IMR-90 (cell line): ENCODE results near the gene TMEM86B. TPM values are rescaled to one million over a fixed set of nuclear protein-coding genes. Genes with fewer than 3 reads are reported as not detected.

Experiments used
- ATAC-seq: fragments of 200-7000 bp; cut with Tn5 transposase; 2 replicates; pipeline ENCODE4 v1.9.1; 2020; ENCODE audit warnings: low read depth, mild to moderate bottlenecking, moderate library complexity
- BruUV-seq: library from RNA; stranded (reverse); fragments of 400-500 nt; replicated peaks from 2 replicates; lab custom pipeline; 2021; lab: Mats Ljungman, UMichigan
- CTCF ChIA-PET: fragments of 300-600 bp; formaldehyde crosslinking; extraction: SDS; loops from one replicate; lab custom pipeline; 2021; ENCODE audit warnings: antibody characterized with exemption; lab: Yijun Ruan, JAX
- POLR2A ChIA-PET: fragments of 300-600 bp; sonication (Branson Sonifier 250); formaldehyde crosslinking; loops from one replicate; lab custom pipeline; 2022; ENCODE audit warnings: antibody characterized with exemption; ENCODE audit not compliant: unreplicated experiment; lab: Charles Lee
- DNase-seq: peaks from one replicate; pipeline ENCODE4 v3.0.0; 2013
- H2AFZ ChIP-seq: replicated peaks from 2 replicates; pipeline ENCODE3; 2013; ENCODE audit warnings: low read length, mild to moderate bottlenecking; ENCODE audit not compliant: poor library complexity
- H2AK5ac ChIP-seq: 2 replicates; pipeline ENCODE4 v1.6.1; 2013; ENCODE audit warnings: low read depth, low read length, inconsistent platforms
- H2AK9ac ChIP-seq: replicated peaks from 2 replicates; pipeline ENCODE3; 2013; ENCODE audit warnings: mild to moderate bottlenecking, low read depth, low read length, moderate library complexity; ENCODE audit not compliant: poor library complexity
- H2BK120ac ChIP-seq: 2 replicates; pipeline ENCODE4 v1.6.1; 2013; ENCODE audit warnings: low read depth, low read length, inconsistent platforms
- H2BK15ac ChIP-seq: 3 replicates; pipeline ENCODE4 v1.6.1; 2013; ENCODE audit warnings: low read depth, low read length, inconsistent platforms
- H2BK20ac ChIP-seq: 2 replicates; pipeline ENCODE4 v1.6.1; 2013; ENCODE audit warnings: low read depth, mild to moderate bottlenecking, inconsistent platforms, low read length, moderate library complexity
- H2BK5ac ChIP-seq: 2 replicates; pipeline ENCODE4 v1.6.1; 2013; ENCODE audit warnings: mild to moderate bottlenecking, low read depth, low read length, inconsistent platforms; ENCODE audit not compliant: poor library complexity, severe bottlenecking
- H3K14ac ChIP-seq: replicated peaks from 2 replicates; pipeline ENCODE4 v1.6.1; 2013; ENCODE audit warnings: low read depth, low read length, inconsistent platforms
- H3K18ac ChIP-seq: 2 replicates; pipeline ENCODE4 v1.6.1; 2013; ENCODE audit warnings: low read depth, low read length, control low read depth
- H3K23ac ChIP-seq: 2 replicates; pipeline ENCODE4 v1.6.1; 2013; ENCODE audit warnings: low read depth, low read length, inconsistent platforms
- H3K27ac ChIP-seq: 2 replicates; pipeline ENCODE4 v1.5.1; 2013; ENCODE audit warnings: mild to moderate bottlenecking, control low read depth, low read length; ENCODE audit not compliant: insufficient read depth
- H3K27me3 ChIP-seq: 2 replicates; pipeline ENCODE4 v1.6.1; 2013; ENCODE audit warnings: low read length; ENCODE audit not compliant: control insufficient read depth, insufficient read depth
- H3K36me3 ChIP-seq: 2 replicates; pipeline ENCODE4 v1.6.1; 2013; ENCODE audit warnings: low read length, mixed read lengths; ENCODE audit not compliant: control insufficient read depth, insufficient read depth
- H3K4ac ChIP-seq: 2 replicates; pipeline ENCODE4 v1.6.1; 2013; ENCODE audit warnings: low read depth, low read length, inconsistent platforms
- H3K4me1 ChIP-seq: 2 replicates; pipeline ENCODE4 v1.6.1; 2013; ENCODE audit warnings: low read length, mixed read lengths; ENCODE audit not compliant: control insufficient read depth, insufficient read depth
- H3K4me2 ChIP-seq: 2 replicates; pipeline ENCODE4 v1.6.1; 2013; ENCODE audit warnings: low read depth, mild to moderate bottlenecking, control low read depth, low read length, moderate library complexity
- H3K4me3 ChIP-seq: 2 replicates; pipeline ENCODE4 v1.5.1; 2013; ENCODE audit warnings: low read depth, mild to moderate bottlenecking, control low read depth, low read length, moderate library complexity; ENCODE audit not compliant: insufficient read depth
- H3K56ac ChIP-seq: 2 replicates; pipeline ENCODE4 v1.6.1; 2013; ENCODE audit warnings: low read length, inconsistent platforms; ENCODE audit not compliant: insufficient read depth; ENCODE audit errors: extremely low read depth
- H3K79me1 ChIP-seq, 2 experiments: 2 replicates each; pipeline ENCODE4 v1.6.1; 2013; ENCODE audit warnings: low read length in 2 of 2, inconsistent platforms in 1 of 2, low read depth in 1 of 2
- H3K9ac ChIP-seq: 2 replicates; pipeline ENCODE4 v1.6.1; 2013; ENCODE audit warnings: low read depth, low read length, control low read depth
- H3K9me1 ChIP-seq: 2 replicates; pipeline ENCODE4 v1.6.1; 2013; ENCODE audit warnings: low read length, inconsistent platforms; ENCODE audit not compliant: insufficient read depth
- H3K9me3 ChIP-seq: 2 replicates; pipeline ENCODE4 v1.6.1; 2013; ENCODE audit warnings: low read length; ENCODE audit not compliant: control insufficient read depth, insufficient read depth
- H4K20me1 ChIP-seq: 2 replicates; pipeline ENCODE4 v1.6.1; 2013; ENCODE audit warnings: low read length, inconsistent platforms; ENCODE audit not compliant: insufficient read depth
- H4K5ac ChIP-seq: 2 replicates; pipeline ENCODE4 v1.6.1; 2013; ENCODE audit warnings: mild to moderate bottlenecking, low read depth, low read length, control low read depth
- H4K8ac ChIP-seq, 2 experiments: 2 replicates each; pipeline ENCODE4 v1.6.1; 2013; ENCODE audit warnings: low read depth in 2 of 2, low read length in 2 of 2, control low read depth in 1 of 2, inconsistent platforms in 1 of 2
- H4K91ac ChIP-seq: 2 replicates; pipeline ENCODE4 v1.6.1; 2013; ENCODE audit warnings: low read depth, low read length, inconsistent platforms; ENCODE audit not compliant: insufficient read depth
- BHLHE40 ChIP-seq: fragments of 150-350 bp; IDR thresholded peaks from 2 replicates; pipeline ENCODE4 v1.6.1; 2016; ENCODE audit warnings: mild to moderate bottlenecking, low read depth, low read length
- CEBPB ChIP-seq: IDR thresholded peaks from 2 replicates; pipeline ENCODE4 v1.6.1; 2012; ENCODE audit warnings: low read depth, low read length, improper control_type of control experiment
- CHD1 ChIP-seq: IDR thresholded peaks from 2 replicates; pipeline ENCODE4 v1.6.1; 2012; ENCODE audit warnings: low read depth, low read length, improper control_type of control experiment
- CTCF ChIP-seq: conservative IDR thresholded peaks from 2 replicates; pipeline ENCODE4 v1.5.1; 2012; ENCODE audit warnings: mild to moderate bottlenecking, low read depth, low read length, improper control_type of control experiment
- ELK1 ChIP-seq: fragments of 150-350 bp; IDR thresholded peaks from 2 replicates; pipeline ENCODE4 v1.6.1; 2016; ENCODE audit warnings: low read depth, mild to moderate bottlenecking, low read length, moderate library complexity, borderline replicate concordance
- FOS ChIP-seq: fragments of 150-350 bp; IDR thresholded peaks from 2 replicates; pipeline ENCODE4 v1.6.1; 2016; ENCODE audit warnings: low read depth, low read length
- MAFK ChIP-seq: IDR thresholded peaks from 2 replicates; pipeline ENCODE4 v1.6.1; 2012; ENCODE audit warnings: low read depth, low read length, improper control_type of control experiment
- MAZ ChIP-seq: IDR thresholded peaks from 2 replicates; pipeline ENCODE4 v1.6.1; 2012; ENCODE audit warnings: low read depth, mild to moderate bottlenecking, low read length, improper control_type of control experiment, moderate library complexity, borderline replicate concordance
- MXI1 ChIP-seq: IDR thresholded peaks from 2 replicates; pipeline ENCODE4 v1.6.1; 2012; ENCODE audit warnings: low read depth, mild to moderate bottlenecking, low read length, moderate library complexity, borderline replicate concordance
- NFE2L2 ChIP-seq: fragments of 150-350 bp; IDR thresholded peaks from 2 replicates; pipeline ENCODE4 v1.6.1; 2016; ENCODE audit warnings: low read depth, mild to moderate bottlenecking, low read length
- POLR2A ChIP-seq: IDR thresholded peaks from 2 replicates; pipeline ENCODE4 v1.6.1; 2012; ENCODE audit warnings: mild to moderate bottlenecking, low read depth, low read length
- RAD21 ChIP-seq: IDR thresholded peaks from 2 replicates; pipeline ENCODE4 v1.6.1; 2012; ENCODE audit warnings: low read length, improper control_type of control experiment
- RCOR1 ChIP-seq: IDR thresholded peaks from 2 replicates; pipeline ENCODE4 v1.6.1; 2012; ENCODE audit warnings: mild to moderate bottlenecking, low read length, improper control_type of control experiment; ENCODE audit not compliant: insufficient replicate concordance
- SMC3 ChIP-seq: fragments of 150-350 bp; IDR thresholded peaks from 2 replicates; pipeline ENCODE4 v1.6.1; 2016; ENCODE audit warnings: low read depth, mild to moderate bottlenecking, antibody characterized with exemption, low read length, moderate library complexity
- USF2 ChIP-seq: fragments of 150-350 bp; IDR thresholded peaks from 2 replicates; pipeline ENCODE4 v1.6.1; 2017; ENCODE audit warnings: mild to moderate bottlenecking, antibody characterized with exemption, low read length, low read depth
- WGBS, 2 experiments: methylation state at CpG; one replicate each; pipeline versions ENCODE4 v1.1.5 to v1.1.7; 2013; ENCODE audit warnings: missing lambda C conversion rate in 2 of 2; ENCODE audit not compliant: insufficient read length in 1 of 2; ENCODE audit errors: extremely low coverage in 2 of 2; 5-methylcytosine and 5-hydroxymethylcytosine counted together
- dilution Hi-C: fragments of 300-500 bp; cut with HindIII; formaldehyde crosslinking; loops from one replicate; pipeline ENCODE4 v1.14.3; 2018; ENCODE audit warnings: low sequenced_read_pairs; ENCODE audit not compliant: unreplicated experiment
- in situ Hi-C: fragments of 300-500 bp; cut with MboI; formaldehyde crosslinking; loops from 3 replicates; pipeline ENCODE4 v1.14.3; 2019; ENCODE audit warnings: low sequenced_read_pairs, inconsistent platforms, mixed read lengths
- intact Hi-C: fragments of 100-400 bp; cut with micrococcal nuclease; formaldehyde crosslinking; loops from 2 replicates; pipeline ENCODE4 v1.10.0; 2022
- polyA plus RNA-seq, 3 experiments: library from polyadenylated mRNA; depleted of rRNA; stranded (reverse); fragments of >200 nt; gene quantifications; 2 replicates each; pipeline ENCODE4 v1.2.3, GENCODE V29; 2012; ENCODE audit warnings: low replicate concordance in 1 of 3
- total RNA-seq: library from RNA; depleted of rRNA; stranded (reverse); fragments of >200 nt; gene quantifications from 2 replicates; pipeline ENCODE4 v1.2.3, GENCODE V29; 2012

TMEM86B gene
- total and polyA plus RNA-seq, 2 of the 4 experiments (the other 2 are of a cell fraction) = 0.18 to 2.4 TPM

- Histone ChIP-seq H2BK15ac (no peak overlapping the region), H3K36me3 (peaks cover 1% of the 10 kb centered on the region; the same call in 1 of the 2 replicates), H3K4me2 (no peak overlapping the region), H4K5ac (no peak overlapping the region), H4K20me1 (peaks cover 92% of the 10 kb centered on the region), H3K23ac (no peak overlapping the region), H3K4me1 (peaks cover 15% of the 10 kb centered on the region), H3K14ac (no peak overlapping the region), H4K8ac (no peak overlapping the region), H3K56ac (no peak overlapping the region), H4K91ac (no peak overlapping the region), H2BK5ac (no peak overlapping the region), H3K79me1 (peaks cover 6 to 84% of the 10 kb centered on the region in 2 experiments), H3K4me3 (no peak overlapping the region), H3K27ac (no peak overlapping the region), H3K9me1 (peaks cover 37% of the 10 kb centered on the region), H3K4ac (no peak overlapping the region), H3K18ac (no peak overlapping the region), H2AK9ac (peak overlapping the region; percentile 34), H3K27me3 (no peaks in the 10 kb centered on the region), H2AK5ac (no peak overlapping the region), H3K9ac (no peak overlapping the region), H3K9me3 (no peaks in the 10 kb centered on the region), H2AFZ (peak overlapping the region; percentile 19), H2BK120ac (no peak overlapping the region), H2BK20ac (no peak overlapping the region)
- DNase-seq = no peak
- no TSS peak for BruUV-seq
- ChIA-PET POLR2A (no interaction called here), CTCF (no interaction called here)
- dilution Hi-C loops (no loop called here), in situ Hi-C loops (no loop called here), intact Hi-C loops (no loop called here)
- ATAC-seq = no peak
- whole genome bisulfite sequencing, 2 experiments = 86% methylated on average over 12 of the region's 23 CpGs; no CpG with 5 or more reads in 1 of the 2 experiments
- TF ChIP-seq CTCF (no peak), SMC3 (no peak), MAZ (no peak), CEBPB (no peak), NFE2L2 (no peak), USF2 (no peak), RAD21 (no peak), CHD1 (no peak), FOS (no peak), POLR2A (no peak), RCOR1 (no peak), ELK1 (no peak), MXI1 (no peak), MAFK (no peak), BHLHE40 (no peak)
Observed at GRCh38 chr19:55253842-55254624, 25.5 kb upstream of the TMEM86B start.
